ENCODE measurements around the gene SLC5A3. TPM values are rescaled to one million over a fixed set of nuclear protein-coding genes. Genes with fewer than 3 reads are reported as not detected.

Gene SLC5A3
- total RNA-seq, 4 donors from 2014 or later, result 11.5 to 29.6 (median 24.4) TPM

DNA sequence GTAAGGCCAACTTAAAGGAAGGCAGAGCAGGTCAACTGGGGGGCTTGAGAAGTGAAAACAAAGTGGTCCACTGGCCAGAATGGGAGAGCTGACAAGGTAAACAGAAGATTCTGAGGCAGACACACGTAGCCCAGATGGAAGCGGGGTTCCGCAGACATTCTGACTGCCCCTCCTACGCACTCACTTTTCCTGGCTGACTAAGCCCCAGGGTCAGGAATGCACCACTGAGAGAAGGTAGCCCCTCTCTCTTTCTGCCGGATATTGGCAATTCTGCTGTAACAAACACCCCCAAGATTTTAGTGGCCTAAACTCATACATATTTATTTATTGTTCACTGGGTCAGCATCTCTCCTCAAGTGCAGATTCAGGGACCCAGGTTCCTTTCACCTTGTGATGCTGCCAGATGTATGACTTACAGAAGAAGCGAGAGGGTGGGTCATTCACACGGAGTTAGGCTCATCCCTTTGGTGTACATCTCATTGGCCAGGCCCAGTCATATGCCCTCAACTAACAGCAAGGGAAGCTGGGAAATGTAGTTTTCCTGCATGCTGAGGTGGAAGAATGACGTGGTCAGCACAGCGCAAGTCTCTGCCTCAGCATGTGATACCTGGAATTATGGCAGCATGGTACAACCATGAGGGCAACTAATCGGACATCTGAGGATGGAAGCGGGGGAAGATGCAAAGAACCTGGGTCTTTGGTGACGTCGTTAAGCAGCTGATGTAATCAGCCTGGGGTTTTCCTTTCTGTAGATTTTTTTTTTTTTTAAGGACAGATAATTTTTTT, 43.4 kb upstream of the SLC5A3 start:
- H3K9me3 ChIP-seq, result no peaks in the 10 kb centered on the region
- ATAC-seq, result peak; percentile 77
- no peaks in the 10 kb centered on the region for H3K27me3 ChIP-seq
- no peak overlapping the region for H3K4me3 ChIP-seq
- H3K27ac ChIP-seq, result no peak overlapping the region
- H3K36me3 ChIP-seq, result no peaks in the 10 kb centered on the region
- 30 to 47% methylated on average over 7 to 10 of the region's 13 CpGs for WGBS, 2 donors (ENCODE audit: low coverage in 1 of 2)
- TF ChIP-seq POLR2AphosphoS5 (IDR thresholded peaks at IDR 0.05) (no peak), POLR2A (IDR thresholded peaks at IDR 0.05) (no peak), EP300 (IDR thresholded peaks at IDR 0.05) (no peak)
- TF ChIP-seq, protein P1, sequence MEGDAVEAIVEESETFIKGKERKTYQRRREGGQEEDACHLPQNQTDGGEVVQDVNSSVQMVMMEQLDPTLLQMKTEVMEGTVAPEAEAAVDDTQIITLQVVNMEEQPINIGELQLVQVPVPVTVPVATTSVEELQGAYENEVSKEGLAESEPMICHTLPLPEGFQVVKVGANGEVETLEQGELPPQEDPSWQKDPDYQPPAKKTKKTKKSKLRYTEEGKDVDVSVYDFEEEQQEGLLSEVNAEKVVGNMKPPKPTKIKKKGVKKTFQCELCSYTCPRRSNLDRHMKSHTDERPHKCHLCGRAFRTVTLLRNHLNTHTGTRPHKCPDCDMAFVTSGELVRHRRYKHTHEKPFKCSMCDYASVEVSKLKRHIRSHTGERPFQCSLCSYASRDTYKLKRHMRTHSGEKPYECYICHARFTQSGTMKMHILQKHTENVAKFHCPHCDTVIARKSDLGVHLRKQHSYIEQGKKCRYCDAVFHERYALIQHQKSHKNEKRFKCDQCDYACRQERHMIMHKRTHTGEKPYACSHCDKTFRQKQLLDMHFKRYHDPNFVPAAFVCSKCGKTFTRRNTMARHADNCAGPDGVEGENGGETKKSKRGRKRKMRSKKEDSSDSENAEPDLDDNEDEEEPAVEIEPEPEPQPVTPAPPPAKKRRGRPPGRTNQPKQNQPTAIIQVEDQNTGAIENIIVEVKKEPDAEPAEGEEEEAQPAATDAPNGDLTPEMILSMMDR (IDR thresholded peaks at IDR 0.05), result no peak
- no peaks in the 10 kb centered on the region for H3K4me1 ChIP-seq

GRCh38 chr21:34031835-34032370, 41.5 kb upstream of the SLC5A3 start:
- Histone ChIP-seq H3K9me3 (no peaks in the 10 kb centered on the region), H3K27ac (no peak overlapping the region), H3K27me3 (no peaks in the 10 kb centered on the region), H3K4me1 (no peaks in the 10 kb centered on the region), H3K36me3 (no peaks in the 10 kb centered on the region), H3K4me3 (no peak overlapping the region)
- TF ChIP-seq POLR2AphosphoS5 (IDR thresholded peaks at IDR 0.05) (no peak), POLR2A (IDR thresholded peaks at IDR 0.05) (no peak), EP300 (IDR thresholded peaks at IDR 0.05) (no peak)
- TF ChIP-seq, protein P1 (IDR thresholded peaks at IDR 0.05), result no peak
- no peak for ATAC-seq
- 81 to 93% methylated on average over 8 to 11 of the region's 11 CpGs for WGBS, 2 donors (ENCODE audit: low coverage in 1 of 2)

- H3K36me3 ChIP-seq, result no peaks in the 10 kb centered on the region
- 64 to 69% methylated on average over 4 to 6 of the region's 8 CpGs for WGBS, 2 donors (ENCODE audit: low coverage in 1 of 2)
- H3K27me3 ChIP-seq, result no peaks in the 10 kb centered on the region
- H3K4me3 ChIP-seq, result no peak overlapping the region
- ATAC-seq, result no peak
- H3K27ac ChIP-seq, result no peak overlapping the region
- H3K9me3 ChIP-seq, result no peaks in the 10 kb centered on the region
- TF ChIP-seq POLR2AphosphoS5 (IDR thresholded peaks at IDR 0.05) (no peak), POLR2A (IDR thresholded peaks at IDR 0.05) (no peak), EP300 (IDR thresholded peaks at IDR 0.05) (no peak)
- TF ChIP-seq, protein P1 (IDR thresholded peaks at IDR 0.05), result no peak
- H3K4me1 ChIP-seq, result no peaks in the 10 kb centered on the region
Observed at GRCh38 chr21:34034369-34035014, 38.9 kb upstream of the SLC5A3 start.

- WGBS, 2 donors (ENCODE audit: low coverage in 1 of 2), result 80 to 90% methylated on average over 1 to 6 of the region's 8 CpGs
- ATAC-seq, result no peak
Observed at GRCh38 chr21:34035619-34036354, 37.6 kb upstream of the SLC5A3 start.

More at GRCh38 chr21:34035619-34036354, 37.6 kb upstream of the SLC5A3 start:
- no peak overlapping the region for H3K4me3 ChIP-seq
- no peaks in the 10 kb centered on the region for H3K4me1 ChIP-seq
- H3K27ac ChIP-seq, result no peak overlapping the region
- no peaks in the 10 kb centered on the region for H3K27me3 ChIP-seq
- no peak for TF ChIP-seq POLR2AphosphoS5 (IDR thresholded peaks at IDR 0.05)
- no peak for TF ChIP-seq POLR2A (IDR thresholded peaks at IDR 0.05)
- TF ChIP-seq, protein P1 (IDR thresholded peaks at IDR 0.05), result no peak
- no peak for TF ChIP-seq EP300 (IDR thresholded peaks at IDR 0.05)
- H3K9me3 ChIP-seq, result no peaks in the 10 kb centered on the region
- H3K36me3 ChIP-seq, result no peaks in the 10 kb centered on the region

Measured in gastroesophageal sphincter (tissue), 4 donors.